Liver (tissue), 3 donors: Measurements from ENCODE around the gene LTBP4.
"Not testable (repeated sequence)": the region's sequence is repeated elsewhere in the genome, so short reads cannot be mapped to it uniquely, and the experiment has no call there.

Source experiments
- EGR1 ChIP-seq, 2 donors: IDR thresholded peaks; 2 replicates each; pipeline ENCODE4 v1.6.1; 2016 to 2018; ENCODE audit warnings: antibody characterized with exemption in 2 of 2, low read depth in 2 of 2
- FOXA1 ChIP-seq: IDR thresholded peaks from 2 replicates; pipeline ENCODE4 v1.6.1; 2016; ENCODE audit warnings: antibody characterized with exemption
- RAD21 ChIP-seq, 2 donors: IDR thresholded peaks; 2 replicates each; pipeline ENCODE4 v1.6.1; 2016; ENCODE audit warnings: antibody characterized with exemption in 2 of 2, mild to moderate bottlenecking in 2 of 2
- RXRA ChIP-seq, 2 donors: IDR thresholded peaks; 2 replicates each; pipeline ENCODE4 v1.6.1; 2017 to 2018; ENCODE audit warnings: antibody characterized with exemption in 2 of 2, mild to moderate bottlenecking in 1 of 2
- SP1 ChIP-seq: IDR thresholded peaks from 2 replicates; pipeline ENCODE4 v1.6.1; 2018; ENCODE audit warnings: antibody characterized with exemption, mild to moderate bottlenecking
- TF ChIP-seq, protein P1 (sequence below): fragments of 150-350 bp; IDR thresholded peaks from 2 replicates; pipeline ENCODE4 v1.5.1; 2017; ENCODE audit warnings: improper control_type of control experiment, low read depth, low read length; ENCODE audit not compliant: missing input control
- TF ChIP-seq, protein P2 (sequence below): IDR thresholded peaks from 2 replicates; pipeline ENCODE4 v1.6.1; 2016; ENCODE audit warnings: antibody characterized with exemption
- TF ChIP-seq, protein P3 (sequence below): IDR thresholded peaks from 2 replicates; pipeline ENCODE4 v1.6.1; 2016; ENCODE audit warnings: antibody characterized with exemption
- TF ChIP-seq, protein P4 (sequence below): IDR thresholded peaks from 2 replicates; pipeline ENCODE4 v1.6.1; 2016; ENCODE audit warnings: antibody characterized with exemption
- donor health status: healthy.
- donor health status: healthy.

DNA sequence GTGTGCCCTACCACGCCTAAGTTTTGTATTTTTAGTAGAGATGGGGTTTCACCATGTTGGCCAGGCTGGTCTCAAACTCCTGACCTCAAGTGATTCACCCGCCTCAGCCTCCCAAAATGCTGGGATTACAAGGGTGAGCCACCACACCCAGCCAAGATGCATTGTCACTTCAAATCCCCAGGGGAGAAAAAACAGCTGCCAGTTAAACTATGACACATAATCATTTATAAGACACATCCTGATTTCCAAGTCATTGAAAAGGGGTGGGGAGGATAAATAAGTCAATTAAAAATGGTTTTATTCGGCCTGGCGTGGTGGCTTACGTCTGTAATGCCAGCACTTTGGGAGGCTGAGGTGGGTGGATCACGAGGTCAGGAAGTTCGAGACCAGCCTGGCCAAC is 54.5 kb downstream of the LTBP4 start:
- TF ChIP-seq, protein P1, sequence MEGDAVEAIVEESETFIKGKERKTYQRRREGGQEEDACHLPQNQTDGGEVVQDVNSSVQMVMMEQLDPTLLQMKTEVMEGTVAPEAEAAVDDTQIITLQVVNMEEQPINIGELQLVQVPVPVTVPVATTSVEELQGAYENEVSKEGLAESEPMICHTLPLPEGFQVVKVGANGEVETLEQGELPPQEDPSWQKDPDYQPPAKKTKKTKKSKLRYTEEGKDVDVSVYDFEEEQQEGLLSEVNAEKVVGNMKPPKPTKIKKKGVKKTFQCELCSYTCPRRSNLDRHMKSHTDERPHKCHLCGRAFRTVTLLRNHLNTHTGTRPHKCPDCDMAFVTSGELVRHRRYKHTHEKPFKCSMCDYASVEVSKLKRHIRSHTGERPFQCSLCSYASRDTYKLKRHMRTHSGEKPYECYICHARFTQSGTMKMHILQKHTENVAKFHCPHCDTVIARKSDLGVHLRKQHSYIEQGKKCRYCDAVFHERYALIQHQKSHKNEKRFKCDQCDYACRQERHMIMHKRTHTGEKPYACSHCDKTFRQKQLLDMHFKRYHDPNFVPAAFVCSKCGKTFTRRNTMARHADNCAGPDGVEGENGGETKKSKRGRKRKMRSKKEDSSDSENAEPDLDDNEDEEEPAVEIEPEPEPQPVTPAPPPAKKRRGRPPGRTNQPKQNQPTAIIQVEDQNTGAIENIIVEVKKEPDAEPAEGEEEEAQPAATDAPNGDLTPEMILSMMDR: not testable (repeated sequence)
- TF ChIP-seq FOXA1; RAD21 (IDR thresholded peaks at IDR 0.05); SP1; RXRA (IDR thresholded peaks at IDR 0.05); EGR1 (IDR thresholded peaks at IDR 0.05; ENCODE audit: low read depth in 2 of 2): not testable (repeated sequence)
- TF ChIP-seq, protein P2, sequence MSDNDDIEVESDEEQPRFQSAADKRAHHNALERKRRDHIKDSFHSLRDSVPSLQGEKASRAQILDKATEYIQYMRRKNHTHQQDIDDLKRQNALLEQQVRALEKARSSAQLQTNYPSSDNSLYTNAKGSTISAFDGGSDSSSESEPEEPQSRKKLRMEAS: not testable (repeated sequence)
- TF ChIP-seq, protein P3, sequence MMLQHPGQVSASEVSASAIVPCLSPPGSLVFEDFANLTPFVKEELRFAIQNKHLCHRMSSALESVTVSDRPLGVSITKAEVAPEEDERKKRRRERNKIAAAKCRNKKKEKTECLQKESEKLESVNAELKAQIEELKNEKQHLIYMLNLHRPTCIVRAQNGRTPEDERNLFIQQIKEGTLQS: not testable (repeated sequence)
- TF ChIP-seq, protein P4, sequence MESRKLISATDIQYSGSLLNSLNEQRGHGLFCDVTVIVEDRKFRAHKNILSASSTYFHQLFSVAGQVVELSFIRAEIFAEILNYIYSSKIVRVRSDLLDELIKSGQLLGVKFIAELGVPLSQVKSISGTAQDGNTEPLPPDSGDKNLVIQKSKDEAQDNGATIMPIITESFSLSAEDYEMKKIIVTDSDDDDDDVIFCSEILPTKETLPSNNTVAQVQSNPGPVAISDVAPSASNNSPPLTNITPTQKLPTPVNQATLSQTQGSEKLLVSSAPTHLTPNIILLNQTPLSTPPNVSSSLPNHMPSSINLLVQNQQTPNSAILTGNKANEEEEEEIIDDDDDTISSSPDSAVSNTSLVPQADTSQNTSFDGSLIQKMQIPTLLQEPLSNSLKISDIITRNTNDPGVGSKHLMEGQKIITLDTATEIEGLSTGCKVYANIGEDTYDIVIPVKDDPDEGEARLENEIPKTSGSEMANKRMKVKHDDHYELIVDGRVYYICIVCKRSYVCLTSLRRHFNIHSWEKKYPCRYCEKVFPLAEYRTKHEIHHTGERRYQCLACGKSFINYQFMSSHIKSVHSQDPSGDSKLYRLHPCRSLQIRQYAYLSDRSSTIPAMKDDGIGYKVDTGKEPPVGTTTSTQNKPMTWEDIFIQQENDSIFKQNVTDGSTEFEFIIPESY: not testable (repeated sequence)
